Hepatic stellate cell (primary cell): ENCODE measurements around the gene ZBTB33.

ENCODE experiments used
- DNase-seq: peaks from one replicate; pipeline ENCODE4 v3.0.0; 2011; ENCODE audit warnings: low spot score

Gene ZBTB33, protein sequence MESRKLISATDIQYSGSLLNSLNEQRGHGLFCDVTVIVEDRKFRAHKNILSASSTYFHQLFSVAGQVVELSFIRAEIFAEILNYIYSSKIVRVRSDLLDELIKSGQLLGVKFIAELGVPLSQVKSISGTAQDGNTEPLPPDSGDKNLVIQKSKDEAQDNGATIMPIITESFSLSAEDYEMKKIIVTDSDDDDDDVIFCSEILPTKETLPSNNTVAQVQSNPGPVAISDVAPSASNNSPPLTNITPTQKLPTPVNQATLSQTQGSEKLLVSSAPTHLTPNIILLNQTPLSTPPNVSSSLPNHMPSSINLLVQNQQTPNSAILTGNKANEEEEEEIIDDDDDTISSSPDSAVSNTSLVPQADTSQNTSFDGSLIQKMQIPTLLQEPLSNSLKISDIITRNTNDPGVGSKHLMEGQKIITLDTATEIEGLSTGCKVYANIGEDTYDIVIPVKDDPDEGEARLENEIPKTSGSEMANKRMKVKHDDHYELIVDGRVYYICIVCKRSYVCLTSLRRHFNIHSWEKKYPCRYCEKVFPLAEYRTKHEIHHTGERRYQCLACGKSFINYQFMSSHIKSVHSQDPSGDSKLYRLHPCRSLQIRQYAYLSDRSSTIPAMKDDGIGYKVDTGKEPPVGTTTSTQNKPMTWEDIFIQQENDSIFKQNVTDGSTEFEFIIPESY

DNA sequence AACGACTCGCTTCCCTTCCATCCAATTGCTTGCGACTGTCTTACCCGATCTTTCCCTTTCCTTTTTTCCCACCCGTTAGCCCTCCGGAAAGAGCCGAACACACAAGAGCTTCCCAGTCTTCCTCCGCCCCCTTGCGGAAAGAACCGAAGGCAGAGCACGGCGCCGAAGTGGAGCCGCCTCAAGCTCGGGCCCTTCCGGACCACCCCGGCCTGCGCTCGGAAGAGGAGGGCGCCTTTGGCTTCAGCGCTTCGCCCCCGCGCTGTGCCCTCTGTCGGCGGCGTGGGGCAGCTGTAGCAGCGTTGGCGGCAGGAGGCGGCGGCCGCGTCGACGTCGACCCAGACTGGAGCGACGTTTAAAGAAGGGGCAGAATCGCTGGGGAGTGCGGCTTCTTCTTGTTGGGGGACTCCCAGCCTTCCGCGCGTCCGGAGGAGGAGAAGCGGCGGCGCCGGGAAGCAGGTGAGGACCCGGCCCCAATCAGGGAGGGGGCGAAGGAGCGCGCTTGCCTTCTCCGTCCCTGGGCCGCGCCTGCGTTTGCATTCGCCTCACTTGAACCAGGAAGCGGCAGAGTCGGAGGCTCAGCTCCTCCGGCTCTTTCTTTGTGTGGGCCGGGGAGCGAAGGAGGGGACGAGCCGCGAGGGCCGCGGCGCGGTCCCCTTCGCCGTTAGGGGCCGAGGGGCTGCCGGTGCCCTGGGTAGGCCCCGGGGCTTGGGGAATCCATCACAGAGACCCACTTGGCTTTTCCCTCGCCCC lies at the start of gene ZBTB33:
ZBTB33 (plus strand) TSS at position 291 of the 750 bp plus-strand sequence. CDS start 2,604 bp downstream, outside the sequence.
- peak; percentile 75 for DNase-seq

DNA sequence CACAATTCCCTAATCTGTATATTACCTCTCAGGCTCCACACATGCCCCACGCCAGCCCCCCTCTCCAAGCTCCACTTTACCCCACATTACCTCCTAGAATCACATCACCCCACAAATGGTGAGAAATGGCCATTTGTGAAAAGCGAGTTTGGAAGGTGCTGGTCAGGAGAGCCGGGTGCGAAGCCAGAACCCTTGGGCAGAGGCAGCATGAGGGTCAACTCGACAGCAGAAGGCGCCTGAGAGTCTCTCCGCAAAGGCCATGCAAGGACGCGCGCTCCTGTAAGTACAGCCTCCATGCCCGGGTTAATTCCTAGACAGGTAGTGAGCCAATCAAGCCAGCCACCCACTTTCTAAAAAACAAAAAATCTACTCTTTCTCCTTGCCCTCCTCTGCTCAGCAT lies 49.8 kb upstream of the ZBTB33 start:
- DNase-seq: no peak

DNA sequence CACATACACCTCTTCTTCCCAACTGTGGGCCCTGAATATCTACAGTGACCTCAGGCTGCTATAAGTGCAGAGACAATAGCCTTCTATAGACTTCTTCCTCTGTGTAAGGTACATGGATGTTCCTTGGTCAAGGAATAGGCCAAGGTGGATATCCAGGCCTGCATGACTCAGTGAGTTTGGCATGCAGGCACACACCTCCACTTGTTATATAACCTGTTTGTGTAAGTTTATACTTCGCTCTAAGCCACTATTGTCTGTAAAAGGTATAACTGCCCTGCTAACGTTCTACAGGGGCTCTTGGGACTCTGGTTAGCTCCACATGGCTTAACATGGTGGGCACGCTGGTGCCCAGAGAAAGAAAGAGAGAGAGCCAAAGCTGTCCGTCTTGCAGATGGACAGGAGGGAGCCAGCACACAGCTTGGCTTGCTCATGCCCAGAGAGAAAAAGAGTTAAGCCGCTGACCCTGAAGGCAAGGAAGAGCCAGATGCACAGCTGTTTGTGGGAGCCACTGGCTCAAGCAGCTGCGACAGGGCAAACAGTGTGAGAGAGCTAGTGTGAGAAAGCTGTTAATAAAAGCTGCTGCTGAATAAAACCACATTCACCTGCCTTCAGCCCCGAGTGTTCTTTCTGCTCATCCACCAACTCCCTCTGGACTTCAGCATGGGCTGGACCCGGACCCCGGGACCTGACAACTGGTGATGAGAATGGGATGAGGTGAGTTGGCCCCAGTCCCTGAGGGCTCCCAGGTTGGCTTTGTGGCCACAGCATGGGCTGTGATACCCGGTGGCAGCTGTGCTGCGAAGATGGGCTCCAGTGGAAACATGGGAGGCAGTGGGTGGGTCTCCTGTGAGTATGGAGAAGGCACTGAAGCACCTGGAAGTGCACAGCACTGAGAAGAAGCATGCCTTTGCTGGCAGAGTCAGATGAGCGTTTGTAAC lies 44.5 kb upstream of the ZBTB33 start:
- DNase-seq: no peak

DNA sequence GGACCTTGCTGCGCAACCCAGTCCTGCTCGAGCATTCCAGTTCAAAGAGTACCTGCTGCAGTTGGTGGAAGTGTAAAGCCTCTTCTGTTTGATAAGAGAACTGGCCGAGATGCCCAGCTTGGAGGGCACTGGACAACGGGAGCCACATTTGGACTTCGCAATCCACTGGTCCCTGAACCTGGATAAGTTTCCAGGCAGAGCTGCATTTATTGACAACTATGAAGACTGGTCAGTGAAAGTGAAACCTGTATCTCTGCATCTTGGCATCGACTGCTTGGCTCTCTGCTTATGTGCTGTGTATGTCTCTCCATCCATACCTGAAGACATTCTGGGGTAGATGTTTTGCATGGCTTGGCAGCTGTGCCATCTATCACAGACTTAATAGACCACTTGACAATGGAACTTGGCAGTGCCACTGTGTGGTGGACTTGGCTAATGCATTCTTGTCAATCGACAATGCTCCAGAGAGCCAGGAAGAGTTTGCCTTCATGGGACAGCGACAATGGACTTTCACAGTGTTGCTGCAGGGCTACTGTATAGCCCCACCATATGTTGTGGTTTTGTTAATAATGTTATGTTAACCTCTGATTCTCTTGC lies 43.5 kb upstream of the ZBTB33 start:
- DNase-seq: no peak

DNA sequence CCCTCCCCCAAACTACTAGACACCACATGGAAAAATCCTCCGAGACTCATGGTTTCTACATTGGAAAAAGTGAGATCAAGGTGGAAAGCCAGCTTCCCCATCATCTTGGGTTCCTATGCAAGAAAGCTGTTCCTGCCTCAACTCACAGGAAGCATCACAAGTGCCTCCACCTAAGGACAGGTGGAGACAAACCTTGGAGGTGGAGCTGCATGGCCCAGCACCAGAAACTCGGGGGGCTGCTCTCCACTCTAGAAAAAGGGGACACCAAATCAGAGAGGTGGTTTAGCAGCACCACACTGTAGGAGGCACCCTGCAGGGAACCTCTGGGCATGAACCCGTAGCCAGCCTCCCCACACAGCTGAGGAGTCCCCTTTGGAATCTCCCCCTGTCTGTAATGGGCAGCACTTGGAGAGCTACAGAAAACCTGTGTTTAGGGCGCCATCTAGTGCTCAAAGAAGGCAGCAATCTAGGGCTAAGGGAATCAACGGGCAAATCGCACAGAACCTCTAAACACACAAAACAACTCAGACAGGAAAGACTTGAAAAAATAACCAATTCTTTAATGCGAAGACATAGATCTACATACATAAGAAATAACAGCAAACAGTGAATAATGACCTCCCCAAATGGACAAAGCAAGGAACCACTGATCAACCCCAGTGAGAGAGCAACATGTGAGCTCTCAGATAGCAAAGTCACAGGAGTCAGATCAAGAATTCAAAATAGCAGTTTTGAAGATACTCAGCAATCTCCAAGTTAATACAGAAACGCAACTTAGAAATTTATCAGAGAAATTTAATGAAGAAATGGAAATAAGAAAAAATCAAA lies 37.0 kb upstream of the ZBTB33 start:
- peak; percentile 51 for DNase-seq

DNA sequence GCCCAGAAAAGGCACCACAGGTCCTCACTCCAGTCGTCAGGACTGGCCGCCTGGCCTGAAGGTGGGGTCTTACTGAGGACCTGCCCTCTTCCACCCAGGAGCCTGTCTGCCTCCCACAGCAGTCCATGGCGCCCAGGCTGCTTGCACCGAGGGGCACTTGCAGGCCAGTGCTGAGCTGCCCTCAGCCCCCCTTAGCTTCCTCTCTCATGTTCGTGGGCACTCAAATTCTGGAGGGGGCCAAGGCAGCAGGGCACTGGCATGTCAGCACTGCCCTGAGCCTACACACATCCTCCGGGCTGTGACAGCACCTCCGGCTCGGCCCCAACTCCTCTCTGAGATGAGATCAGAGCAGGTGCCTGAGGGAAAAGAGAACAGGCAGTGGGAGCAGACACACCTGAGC lies 27.2 kb upstream of the ZBTB33 start:
- DNase-seq: no peak

DNA sequence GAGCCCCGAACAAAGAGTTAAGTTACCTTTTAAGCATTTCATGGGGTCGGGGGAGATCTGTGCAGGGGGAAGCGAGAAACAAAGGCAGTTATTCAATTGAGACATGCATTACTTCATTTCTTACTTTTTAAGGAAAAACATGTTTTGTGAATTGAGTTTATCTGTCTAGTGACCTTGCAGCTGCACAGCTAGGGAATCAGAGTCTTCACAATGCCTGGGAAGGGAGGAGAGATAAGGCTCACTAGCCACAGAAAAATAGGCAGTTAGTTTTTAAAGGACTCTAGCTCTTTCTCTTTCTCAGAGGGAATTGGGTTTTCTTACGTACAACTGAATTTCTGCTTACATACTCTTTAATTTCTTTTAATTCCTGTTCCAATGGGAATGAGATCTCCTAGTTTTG lies 26.2 kb upstream of the ZBTB33 start:
- no peak for DNase-seq

DNA sequence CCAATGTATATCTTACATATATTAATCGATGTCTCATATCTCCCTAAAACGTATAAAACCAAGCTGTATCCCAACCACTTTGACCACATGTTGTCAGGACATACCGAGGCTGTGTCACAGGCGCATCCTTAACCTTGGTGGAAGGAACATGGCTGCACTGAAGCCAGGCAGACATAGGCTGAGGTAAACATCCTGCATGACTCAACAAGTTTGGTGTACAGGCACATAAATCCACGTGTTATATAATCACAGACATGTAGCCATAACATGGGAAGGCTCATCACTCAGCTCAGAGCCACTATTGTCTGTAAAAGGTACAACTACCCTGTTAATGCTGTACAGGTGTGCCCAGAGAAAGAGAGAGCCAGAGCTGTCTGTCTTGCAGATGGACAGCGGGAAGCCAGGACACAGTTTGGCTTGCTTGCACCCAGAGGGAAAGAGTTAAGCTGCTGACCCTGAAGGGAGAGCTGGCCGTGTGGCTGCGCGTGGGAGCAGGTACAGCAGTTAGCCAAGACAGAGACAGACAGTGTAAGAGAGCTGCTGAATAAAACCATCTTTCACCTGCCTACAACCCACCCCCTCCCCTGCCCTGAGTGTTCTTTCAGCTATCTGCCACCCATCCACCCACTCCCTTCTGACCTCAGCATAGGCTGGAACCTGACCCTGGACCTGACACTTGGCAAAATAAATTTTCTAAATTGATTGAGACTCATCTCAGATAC lies 22.3 kb upstream of the ZBTB33 start:
- no peak for DNase-seq

DNA sequence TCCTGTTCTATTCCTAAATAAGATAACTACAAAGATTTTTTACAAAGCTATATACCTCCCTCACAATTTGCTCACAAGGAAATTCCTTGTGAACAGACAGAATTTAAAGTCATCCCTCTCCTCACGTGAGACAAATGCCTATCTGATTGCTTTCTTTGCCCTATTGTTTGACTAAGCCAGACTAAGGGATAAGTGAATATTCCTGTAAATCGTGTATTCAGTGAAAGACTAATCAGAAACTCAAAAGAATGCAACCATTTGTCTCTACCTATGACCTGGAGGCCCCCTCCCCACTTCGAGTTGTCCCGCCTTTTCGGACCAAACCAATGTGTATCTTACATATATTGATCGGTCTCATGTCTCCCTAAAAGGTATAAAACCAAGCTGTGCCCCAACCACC lies 15.3 kb upstream of the ZBTB33 start:
- DNase-seq: no peak

DNA sequence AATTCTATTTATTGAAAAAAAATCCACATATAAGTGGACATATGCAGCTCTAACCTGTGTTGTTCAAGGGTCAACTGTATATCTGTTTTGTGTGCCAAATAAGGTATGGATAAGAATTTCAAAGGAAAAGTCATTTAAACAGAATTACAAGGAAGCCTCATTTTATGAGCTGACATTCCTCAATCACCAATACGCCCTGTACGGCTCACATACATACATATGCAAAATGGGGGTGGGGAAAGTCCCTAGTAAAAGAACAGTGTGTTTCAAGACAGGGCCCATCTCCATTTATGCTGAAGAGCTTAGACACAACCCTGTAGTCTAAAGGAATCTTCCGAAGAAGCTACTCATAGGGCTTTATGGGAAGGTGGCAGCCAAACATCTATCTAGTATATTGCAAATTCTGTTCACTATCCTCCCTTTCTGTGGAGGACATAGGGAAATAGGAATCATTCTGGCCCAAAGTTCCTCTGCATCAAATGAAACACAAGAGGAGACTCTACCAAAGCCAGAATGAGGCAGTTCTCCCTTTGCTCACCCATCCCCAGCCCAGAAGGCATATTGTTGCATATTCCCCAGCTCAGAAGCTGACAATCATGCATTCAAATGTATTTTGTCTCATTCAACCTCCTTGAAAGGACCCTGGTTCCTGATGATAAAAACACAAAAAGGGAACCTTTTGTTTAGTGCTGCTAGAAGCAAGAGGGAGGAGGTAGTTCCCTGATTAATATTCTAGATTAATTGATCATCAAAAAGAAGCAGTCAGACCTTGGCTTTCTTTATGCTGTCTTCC lies 13.7 kb upstream of the ZBTB33 start:
- no peak for DNase-seq

DNA sequence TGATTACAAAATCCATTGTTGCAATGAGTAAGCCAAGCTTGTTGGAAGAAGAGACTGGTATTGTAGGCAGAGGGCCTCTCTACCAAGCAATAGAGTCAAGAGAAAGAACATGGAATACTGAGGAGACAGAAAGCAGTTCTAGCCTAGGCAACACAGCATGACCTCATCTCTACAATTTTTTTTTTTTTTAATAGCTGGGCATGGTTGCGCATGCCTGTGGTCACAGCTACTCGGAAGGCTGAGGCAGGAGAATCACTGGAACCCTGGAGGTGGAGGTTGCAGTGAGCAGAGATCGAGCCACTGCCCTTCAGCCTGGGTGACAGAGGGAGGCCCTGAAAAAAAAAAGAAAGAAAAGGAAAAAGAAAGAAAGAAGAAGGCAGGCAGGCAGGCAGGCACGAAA lies 11.7 kb upstream of the ZBTB33 start:
- no peak for DNase-seq

DNA sequence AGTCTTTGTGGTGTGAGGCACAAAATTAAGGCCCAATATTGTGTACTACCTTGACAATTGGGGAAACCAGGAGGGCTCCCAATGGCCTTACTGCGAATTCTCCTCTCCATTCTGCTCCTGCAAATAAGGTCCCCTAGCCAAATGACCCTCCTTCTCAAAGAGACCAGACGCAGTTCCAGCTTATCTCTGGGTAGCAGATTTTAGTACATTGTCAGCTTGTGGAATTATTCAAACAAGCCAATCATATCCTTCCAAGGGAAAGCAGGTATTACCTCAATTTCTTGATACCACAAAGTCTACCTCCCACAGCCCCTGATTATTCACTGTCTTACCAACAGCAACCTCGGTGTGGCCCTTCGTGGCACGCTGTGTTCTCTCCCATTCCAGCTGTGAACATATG lies 7.8 kb upstream of the ZBTB33 start:
- no peak for DNase-seq

DNA sequence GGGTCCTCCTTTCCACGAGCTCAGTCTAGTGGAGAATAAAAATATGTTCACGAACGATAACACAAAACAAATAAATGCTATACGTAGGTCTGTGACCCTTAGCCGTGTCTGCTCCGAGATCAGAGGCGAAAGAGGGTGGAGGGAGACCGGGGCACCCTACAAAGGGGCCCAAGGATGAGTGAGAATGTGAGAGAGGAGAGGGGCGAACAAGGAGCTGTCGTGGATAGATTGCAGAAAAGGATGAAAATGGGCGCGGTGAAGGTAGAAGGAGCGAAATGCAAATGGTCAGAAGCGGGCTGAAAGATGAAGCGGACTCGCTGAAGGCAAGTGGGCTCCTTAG lies 6.2 kb upstream of the ZBTB33 start:
- DNase-seq: no peak

DNA sequence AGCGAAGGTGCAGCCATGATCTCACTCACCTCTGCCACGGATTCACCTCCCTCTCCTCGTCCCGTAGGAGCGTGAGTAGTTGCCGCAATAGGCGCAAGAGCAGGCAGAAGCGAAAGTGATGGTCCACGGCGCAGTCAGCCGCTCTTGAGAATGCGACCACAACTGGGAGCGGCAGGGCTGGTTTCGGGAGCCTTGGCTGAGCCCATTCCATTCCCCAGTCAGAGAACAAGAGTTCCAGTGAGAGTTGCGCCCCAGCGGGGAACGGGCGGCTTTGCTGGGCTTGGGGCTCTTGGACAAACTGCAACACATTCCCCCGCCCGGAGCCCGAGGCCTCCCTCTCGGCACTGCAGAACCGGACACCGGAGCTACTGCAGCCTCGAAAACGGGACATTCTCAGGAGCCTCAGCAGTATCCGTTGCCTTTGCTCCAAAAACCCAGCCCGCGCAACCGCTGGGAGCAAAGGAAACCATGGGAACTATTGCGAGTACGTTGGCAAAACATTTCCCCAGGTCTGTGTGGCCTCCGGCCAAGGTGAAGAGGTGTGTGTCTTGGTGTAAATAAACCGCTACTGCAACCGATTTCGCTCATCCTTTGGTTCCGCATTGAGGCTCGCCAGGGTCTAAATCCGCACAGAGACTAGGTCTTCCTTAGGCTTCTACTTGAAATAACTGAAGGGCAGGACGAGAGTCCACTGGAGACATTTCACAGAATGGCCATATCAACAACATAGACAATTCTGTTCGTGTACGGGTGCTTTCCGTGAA lies 5.7 kb upstream of the ZBTB33 start:
- peak; percentile 44 for DNase-seq

DNA sequence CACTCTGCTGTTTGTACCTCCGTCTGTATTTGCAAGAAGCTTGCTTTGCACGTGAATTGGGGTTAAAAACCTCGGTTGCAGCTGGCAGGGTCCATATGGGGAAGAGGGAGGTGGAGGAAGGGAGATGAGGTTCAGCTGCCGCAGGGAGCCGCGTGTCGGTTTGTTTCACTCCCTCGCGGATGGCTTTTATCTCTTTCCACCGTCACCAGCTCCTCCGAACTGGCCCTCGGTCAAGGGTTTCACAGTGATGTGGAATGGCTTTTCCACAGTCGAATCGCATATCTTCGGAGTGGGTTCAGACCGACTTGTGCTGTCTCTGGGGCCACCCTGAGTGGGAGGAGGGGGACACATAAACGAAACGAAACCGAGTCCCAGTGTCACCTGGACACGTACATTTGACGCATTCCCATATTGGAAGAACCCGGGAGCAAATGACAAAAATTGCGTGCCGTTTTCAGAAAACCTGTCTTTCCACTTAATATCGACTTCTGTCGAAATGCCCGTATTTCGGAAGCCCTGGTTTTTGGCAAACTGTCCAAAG lies 929 bp downstream of the ZBTB33 start:
- peak; percentile 24 for DNase-seq

DNA sequence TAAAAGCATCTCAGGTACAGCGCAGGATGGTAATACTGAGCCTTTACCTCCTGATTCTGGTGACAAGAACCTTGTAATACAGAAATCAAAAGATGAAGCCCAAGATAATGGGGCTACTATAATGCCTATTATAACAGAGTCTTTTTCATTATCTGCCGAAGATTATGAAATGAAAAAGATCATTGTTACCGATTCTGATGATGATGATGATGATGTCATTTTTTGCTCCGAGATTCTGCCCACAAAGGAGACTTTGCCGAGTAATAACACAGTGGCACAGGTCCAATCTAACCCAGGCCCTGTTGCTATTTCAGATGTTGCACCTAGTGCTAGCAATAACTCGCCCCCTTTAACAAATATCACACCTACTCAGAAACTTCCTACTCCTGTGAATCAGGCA lies 3.2 kb downstream of the ZBTB33 start:
- no peak for DNase-seq

DNA sequence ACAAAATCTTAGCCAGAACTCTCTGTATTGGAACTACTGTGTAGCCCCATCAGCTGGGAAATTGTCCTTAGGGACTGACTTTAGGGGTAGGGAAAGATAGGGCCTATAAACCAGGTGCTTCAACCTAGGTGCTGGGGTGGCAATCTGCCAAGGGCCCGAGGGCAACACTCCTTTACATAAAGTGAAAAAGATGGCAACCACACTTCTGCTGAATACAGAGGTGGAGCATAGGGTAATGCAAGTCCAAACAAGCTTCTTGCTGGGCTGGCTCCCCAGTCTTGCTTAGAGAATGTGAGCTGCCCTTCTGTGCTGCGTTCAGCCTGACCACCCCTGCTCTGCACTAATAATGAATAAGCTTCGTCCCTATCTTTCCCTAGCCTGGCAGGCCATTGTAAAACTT lies 9.8 kb downstream of the ZBTB33 start:
- no peak for DNase-seq
